Vagina (tissue), 2 donors: Measurements from ENCODE around the gene RNF214. TPM values are rescaled to one million over a fixed set of nuclear protein-coding genes. Genes with fewer than 3 reads are reported as not detected.
"Not testable (repeated sequence)": the region's sequence is repeated elsewhere in the genome, so short reads cannot be mapped to it uniquely, and the experiment has no call there.

Experiments used
- DNase-seq, 2 donors: peaks; one replicate each; pipeline ENCODE4 v3.0.0-alpha.2; 2017; ENCODE audit errors: extremely low spot score in 2 of 2
- H3K27ac ChIP-seq: fragments of 200-600 bp; sonication (generic); one replicate; pipeline ENCODE4 v1.5.1; 2019
- H3K27me3 ChIP-seq: fragments of 200-600 bp; sonication (generic); one replicate; pipeline ENCODE4 v1.5.1; 2019
- H3K36me3 ChIP-seq, 2 donors: fragments of 200-600 bp; sonication (generic); one replicate each; pipeline ENCODE4 v1.5.1; 2017 to 2019
- H3K4me1 ChIP-seq: fragments of 200-600 bp; sonication (generic); one replicate; pipeline ENCODE4 v1.5.1; 2019
- H3K4me3 ChIP-seq, 2 donors: fragments of 200-600 bp; sonication (generic); 1 replicate in 1 of 2; 2 replicates in 1 of 2; pipeline ENCODE4 v1.5.1; 2016 to 2019
- H3K9me3 ChIP-seq: fragments of 200-600 bp; sonication (generic); one replicate; pipeline ENCODE4 v1.5.1; 2019
- POLR2A ChIP-seq, 2 donors: fragments of 450-650 bp; IDR thresholded peaks; one replicate each; pipeline ENCODE4 v1.6.1; 2017; ENCODE audit warnings: antibody characterized with exemption in 2 of 2, mild to moderate bottlenecking in 2 of 2, moderate library complexity in 2 of 2
- POLR2AphosphoS5 ChIP-seq, 2 donors: sonication (generic); formaldehyde crosslinking; IDR thresholded peaks; one replicate each; pipeline ENCODE4 v1.9.0; 2017; ENCODE audit warnings: antibody characterized with exemption in 2 of 2, mild to moderate bottlenecking in 2 of 2, low read depth in 1 of 2; ENCODE audit not compliant: insufficient read depth in 1 of 2
- intact Hi-C: fragments of 100-400 bp; cut with DNase I; formaldehyde crosslinking; loops from one replicate; pipeline ENCODE4 v1.15.1; 2023
- total RNA-seq: library from RNA; depleted of rRNA; stranded (reverse); fragments of >200 nt; gene quantifications from one replicate; pipeline ENCODE4 v1.2.3, GENCODE V29; 2016
- TF ChIP-seq, protein P1 (sequence below), 3 experiments: fragments of 450-650 bp in 2 of 3; fragments of 200-600 bp in 1 of 3; sonication (generic) in 1 of 3; IDR thresholded peaks; one replicate each; pipeline ENCODE4 v1.5.1; 2017 to 2019; ENCODE audit warnings: antibody characterized with exemption in 3 of 3, mild to moderate bottlenecking in 2 of 3, moderate library complexity in 2 of 3

The RNF214 gene
- total RNA-seq, result 10.8 TPM

DNA sequence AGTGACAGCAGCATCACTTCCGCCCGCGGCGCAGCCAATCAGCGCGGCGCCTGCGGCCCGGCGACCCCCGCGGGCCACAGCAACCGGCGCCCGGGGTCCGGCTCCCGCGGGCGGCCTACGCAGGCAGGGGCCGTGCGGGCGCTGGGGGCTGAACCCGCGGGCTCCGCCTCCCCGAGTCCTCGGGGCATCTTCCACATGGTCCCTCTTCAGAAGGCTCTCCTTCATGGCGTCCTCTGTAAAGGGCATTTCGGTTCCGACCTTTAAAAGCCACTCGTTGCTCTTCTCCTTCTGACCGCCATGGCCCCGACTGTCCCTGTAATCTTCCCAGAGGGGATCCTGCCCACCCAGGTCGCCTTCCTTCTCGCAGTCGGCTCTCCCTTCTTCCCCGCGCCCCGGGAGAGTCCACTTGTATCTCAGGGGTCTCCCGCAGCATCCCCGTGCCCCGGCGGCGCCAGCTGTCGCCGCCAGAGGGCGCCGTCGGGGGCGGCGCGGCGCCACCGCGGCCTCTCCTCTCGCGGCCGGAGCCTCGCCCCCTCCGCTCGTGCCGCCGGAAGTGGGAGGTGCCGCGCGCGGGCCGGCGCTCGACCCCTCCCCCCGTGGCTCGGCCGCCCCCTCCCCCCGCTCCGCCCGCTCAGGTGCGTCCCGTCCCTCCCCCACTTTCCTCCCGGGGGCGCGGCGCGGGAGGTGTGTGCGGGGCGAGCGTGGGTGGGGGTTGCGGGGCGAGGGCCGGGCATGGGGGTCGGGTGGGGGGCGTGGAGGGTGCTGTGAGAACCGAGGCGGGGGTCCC lies at the start of gene RNF214:
TSS of gene RNF214 (plus strand) at position 580 of the 787 bp plus-strand sequence. CDS start 1,602 bp downstream, outside the sequence.
- no peak for DNase-seq
- Histone ChIP-seq H3K27me3 (no peaks in the 10 kb centered on the region), H3K4me1 (peaks cover 36% of the 10 kb centered on the region), H3K9me3 (no peaks in the 10 kb centered on the region), H3K4me3 (peak within 1 kb of the TSS; percentile 87 to 99), H3K36me3 (peaks cover 0 to 23% of the 10 kb centered on the region in 2 donors), H3K27ac (peak within 1 kb of the TSS; percentile 88)
- TF ChIP-seq, protein P1, sequence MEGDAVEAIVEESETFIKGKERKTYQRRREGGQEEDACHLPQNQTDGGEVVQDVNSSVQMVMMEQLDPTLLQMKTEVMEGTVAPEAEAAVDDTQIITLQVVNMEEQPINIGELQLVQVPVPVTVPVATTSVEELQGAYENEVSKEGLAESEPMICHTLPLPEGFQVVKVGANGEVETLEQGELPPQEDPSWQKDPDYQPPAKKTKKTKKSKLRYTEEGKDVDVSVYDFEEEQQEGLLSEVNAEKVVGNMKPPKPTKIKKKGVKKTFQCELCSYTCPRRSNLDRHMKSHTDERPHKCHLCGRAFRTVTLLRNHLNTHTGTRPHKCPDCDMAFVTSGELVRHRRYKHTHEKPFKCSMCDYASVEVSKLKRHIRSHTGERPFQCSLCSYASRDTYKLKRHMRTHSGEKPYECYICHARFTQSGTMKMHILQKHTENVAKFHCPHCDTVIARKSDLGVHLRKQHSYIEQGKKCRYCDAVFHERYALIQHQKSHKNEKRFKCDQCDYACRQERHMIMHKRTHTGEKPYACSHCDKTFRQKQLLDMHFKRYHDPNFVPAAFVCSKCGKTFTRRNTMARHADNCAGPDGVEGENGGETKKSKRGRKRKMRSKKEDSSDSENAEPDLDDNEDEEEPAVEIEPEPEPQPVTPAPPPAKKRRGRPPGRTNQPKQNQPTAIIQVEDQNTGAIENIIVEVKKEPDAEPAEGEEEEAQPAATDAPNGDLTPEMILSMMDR (IDR thresholded peaks at IDR 0.05), result peak; percentile 73 to 94 (median 85)
- TF ChIP-seq POLR2A (IDR thresholded peaks at IDR 0.05) (peak in 1 of 2 donors; percentile 43), POLR2AphosphoS5 (IDR thresholded peaks at IDR 0.05; ENCODE audit: insufficient read depth in 1 of 2, low read depth in 1 of 2) (peak in 1 of 2 donors; percentile 66)
- intact Hi-C loops, result loop anchor here (5.0 kb wide), 1 partner anchor 85 kb away; the partner anchor contains the start of gene BACE1

- H3K27ac ChIP-seq, intact Hi-C loops: not testable (repeated sequence)
These were observed 49.3 kb upstream of the RNF214 start for GRCh38 chr11:117183178-117183577.

GRCh38 chr11:117183724-117184349 lies 48.6 kb upstream of the RNF214 start:
- peak; percentile 70 to 94 for DNase-seq
- H3K4me1 ChIP-seq, result peaks cover 27% of the 10 kb centered on the region

More at GRCh38 chr11:117183178-117183577, 49.3 kb upstream of the RNF214 start:
- not testable (repeated sequence) for H3K27me3 ChIP-seq, H3K9me3 ChIP-seq, H3K4me3 ChIP-seq, DNase-seq
- Histone ChIP-seq H3K4me1 (peaks cover 30% of the 10 kb centered on the region), H3K36me3 (peaks cover 0 to 32% of the 10 kb centered on the region in 2 donors)

DNA sequence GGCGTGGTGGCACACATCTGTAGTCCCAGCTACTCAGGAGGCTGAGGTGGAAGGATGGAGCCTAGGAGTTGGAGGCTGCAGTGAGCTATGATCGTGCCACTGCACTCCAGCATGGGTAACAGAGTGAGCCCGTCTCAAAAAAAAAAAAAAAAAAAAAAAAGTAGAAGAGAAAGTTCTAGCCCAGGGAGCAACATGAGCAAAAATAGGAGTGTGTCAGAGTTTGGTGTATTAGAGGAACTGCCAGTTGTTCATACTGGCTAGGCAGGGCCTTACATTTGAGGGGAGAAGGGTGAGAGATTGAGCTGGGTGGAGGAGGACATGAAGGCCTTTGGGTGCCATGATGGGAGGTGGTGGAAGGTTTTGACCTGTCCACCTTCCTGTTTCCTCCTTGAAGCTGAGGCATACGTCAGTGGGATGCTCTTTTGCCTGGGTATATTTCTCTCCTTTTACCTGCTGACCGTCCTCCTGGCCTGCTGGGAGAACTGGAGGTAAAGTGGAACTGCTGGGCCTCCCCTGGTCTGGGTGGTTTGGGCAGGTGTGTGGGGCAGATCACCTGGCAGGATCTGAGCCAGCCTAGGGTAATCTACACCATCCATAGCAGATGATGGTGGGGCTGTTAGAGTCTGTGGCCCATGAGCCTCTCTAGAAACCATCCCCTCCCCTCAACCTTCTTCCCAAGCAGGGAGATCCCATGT lies 46.6 kb upstream of the RNF214 start:
- Histone ChIP-seq H3K27me3 (no peaks in the 10 kb centered on the region), H3K4me1 (peaks cover 10% of the 10 kb centered on the region), H3K36me3 (peaks cover 0 to 55% of the 10 kb centered on the region in 2 donors), H3K4me3 (no peak overlapping the region), H3K27ac (no peak overlapping the region), H3K9me3 (no peaks in the 10 kb centered on the region)
- TF ChIP-seq POLR2AphosphoS5 (IDR thresholded peaks at IDR 0.05; ENCODE audit: insufficient read depth in 1 of 2, low read depth in 1 of 2), result no peak
- no peak for TF ChIP-seq POLR2A (IDR thresholded peaks at IDR 0.05)
- TF ChIP-seq, protein P1 (IDR thresholded peaks at IDR 0.05), result no peak
- intact Hi-C loops, result no loop called here
- DNase-seq, result no peak

More at GRCh38 chr11:117183724-117184349, 48.6 kb upstream of the RNF214 start:
- Histone ChIP-seq H3K27me3 (no peaks in the 10 kb centered on the region), H3K4me3 (no peak overlapping the region), H3K36me3 (peaks cover 0 to 36% of the 10 kb centered on the region in 2 donors), H3K27ac (no peak overlapping the region), H3K9me3 (no peaks in the 10 kb centered on the region)
- intact Hi-C loops, result no loop called here
- no peak for TF ChIP-seq POLR2A (IDR thresholded peaks at IDR 0.05)
- peak in 1 of 2 donors; percentile 15 for TF ChIP-seq POLR2AphosphoS5 (IDR thresholded peaks at IDR 0.05; ENCODE audit: insufficient read depth in 1 of 2, low read depth in 1 of 2)
- TF ChIP-seq, protein P1 (IDR thresholded peaks at IDR 0.05), result no peak

- no peaks in the 10 kb centered on the region for H3K27me3 ChIP-seq
- intact Hi-C loops, result no loop called here
- no peak for DNase-seq
- H3K36me3 ChIP-seq, result peaks cover 0 to 55% of the 10 kb centered on the region in 2 donors
- no peaks in the 10 kb centered on the region for H3K9me3 ChIP-seq
- TF ChIP-seq, protein P1 (IDR thresholded peaks at IDR 0.05), result no peak
- no peak overlapping the region for H3K27ac ChIP-seq
- H3K4me1 ChIP-seq, result peaks cover 5% of the 10 kb centered on the region
- H3K4me3 ChIP-seq, result no peak overlapping the region
These were observed 46.1 kb upstream of the RNF214 start for GRCh38 chr11:117186431-117186761.
